Keratinocyte (primary cell): ENCODE measurements around the gene KRR1.

Source experiments
- EZH2 ChIP-seq: IDR thresholded peaks from one replicate; pipeline ENCODE4 v1.6.1; 2012; ENCODE audit warnings: inconsistent platforms, mild to moderate bottlenecking, low read length, moderate library complexity
- TF ChIP-seq, protein P1 (sequence below), 3 experiments: IDR thresholded peaks in 1 of 3; conservative IDR thresholded peaks in 1 of 3; optimal IDR thresholded peaks in 1 of 3; 2 replicates in 2 of 3; 3 replicates in 1 of 3; pipeline versions ENCODE3 to v1.5.1; 2011; ENCODE audit warnings: low read length in 3 of 3, mild to moderate bottlenecking in 3 of 3, moderate library complexity in 2 of 3, control low read depth in 1 of 3, inconsistent platforms in 1 of 3; ENCODE audit not compliant: insufficient read depth in 2 of 3; ENCODE audit errors: extremely low read depth in 1 of 3

GRCh38 chr12:75474116-75474515 is 37.3 kb downstream of the KRR1 start:
- no peak for TF ChIP-seq EZH2
- TF ChIP-seq, protein P1, sequence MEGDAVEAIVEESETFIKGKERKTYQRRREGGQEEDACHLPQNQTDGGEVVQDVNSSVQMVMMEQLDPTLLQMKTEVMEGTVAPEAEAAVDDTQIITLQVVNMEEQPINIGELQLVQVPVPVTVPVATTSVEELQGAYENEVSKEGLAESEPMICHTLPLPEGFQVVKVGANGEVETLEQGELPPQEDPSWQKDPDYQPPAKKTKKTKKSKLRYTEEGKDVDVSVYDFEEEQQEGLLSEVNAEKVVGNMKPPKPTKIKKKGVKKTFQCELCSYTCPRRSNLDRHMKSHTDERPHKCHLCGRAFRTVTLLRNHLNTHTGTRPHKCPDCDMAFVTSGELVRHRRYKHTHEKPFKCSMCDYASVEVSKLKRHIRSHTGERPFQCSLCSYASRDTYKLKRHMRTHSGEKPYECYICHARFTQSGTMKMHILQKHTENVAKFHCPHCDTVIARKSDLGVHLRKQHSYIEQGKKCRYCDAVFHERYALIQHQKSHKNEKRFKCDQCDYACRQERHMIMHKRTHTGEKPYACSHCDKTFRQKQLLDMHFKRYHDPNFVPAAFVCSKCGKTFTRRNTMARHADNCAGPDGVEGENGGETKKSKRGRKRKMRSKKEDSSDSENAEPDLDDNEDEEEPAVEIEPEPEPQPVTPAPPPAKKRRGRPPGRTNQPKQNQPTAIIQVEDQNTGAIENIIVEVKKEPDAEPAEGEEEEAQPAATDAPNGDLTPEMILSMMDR (optimal IDR thresholded peaks at IDR 0.05 in 1 of 3, IDR thresholded peaks at IDR 0.05 in 1 of 3, conservative IDR thresholded peaks at IDR 0.05 in 1 of 3; ENCODE audit: extremely low read depth in 1 of 3, insufficient read depth in 2 of 3, low read length in 3 of 3) = no peak
